Neural cell (in vitro differentiated cells): ENCODE measurements around the gene PLCL2. TPM values are rescaled to one million over a fixed set of nuclear protein-coding genes. Genes with fewer than 3 reads are reported as not detected.

Experiments used
- H2AFZ ChIP-seq: fragments of 200-600, 300-800 bp; sonication (generic), shearing (Covaris generic); 2 replicates; pipeline ENCODE4 v1.6.0; 2014; ENCODE audit warnings: low read depth, mild to moderate bottlenecking, antibody characterized with exemption, low read length, moderate library complexity
- H3F3A ChIP-seq: fragments of 200-600 bp; shearing (Covaris generic); 2 replicates; pipeline ENCODE4 v1.6.1; 2016; ENCODE audit warnings: mild to moderate bottlenecking, moderate library complexity, mixed read lengths, antibody characterized with exemption, low read length; ENCODE audit not compliant: insufficient read depth, poor library complexity, severe bottlenecking
- H3K27ac ChIP-seq: fragments of 200-600, 300-800 bp; sonication (generic), shearing (Covaris generic); 2 replicates; pipeline ENCODE4 v1.5.1; 2014; ENCODE audit warnings: mild to moderate bottlenecking, low read length, moderate library complexity
- H3K27me3 ChIP-seq: fragments of 300-800, 200-600 bp; sonication (generic), shearing (Covaris generic); 2 replicates; pipeline ENCODE4 v1.6.0; 2014; ENCODE audit warnings: mild to moderate bottlenecking, low read depth, low read length, moderate library complexity; ENCODE audit not compliant: insufficient read depth
- H3K36me3 ChIP-seq: fragments of 300-800, 200-600 bp; sonication (generic), shearing (Covaris generic); 2 replicates; pipeline ENCODE4 v1.5.1; 2014; ENCODE audit warnings: mild to moderate bottlenecking, antibody characterized with exemption, low read length, moderate library complexity; ENCODE audit not compliant: insufficient read depth
- H3K4me2 ChIP-seq: fragments of 300-800, 200-600 bp; sonication (generic), shearing (Covaris generic); 2 replicates; pipeline ENCODE4 v1.6.0; 2014; ENCODE audit warnings: mild to moderate bottlenecking, low read length
- H3K4me3 ChIP-seq: fragments of 300-800, 200-600 bp; sonication (generic), shearing (Covaris generic); 2 replicates; pipeline ENCODE4 v1.5.1; 2014; ENCODE audit warnings: mild to moderate bottlenecking, low read length, moderate library complexity
- H3K79me2 ChIP-seq: fragments of 200-600 bp; shearing (Covaris generic); replicated peaks from 2 replicates; pipeline ENCODE4 v1.6.0; 2014; ENCODE audit warnings: mild to moderate bottlenecking, low read length, moderate library complexity; ENCODE audit not compliant: insufficient read depth
- H3K9ac ChIP-seq: fragments of 300-800, 200-600 bp; sonication (generic), shearing (Covaris generic); 2 replicates; pipeline ENCODE4 v1.6.1; 2016; ENCODE audit warnings: mild to moderate bottlenecking, low read length, mixed read lengths
- H3K9me2 ChIP-seq: fragments of 200-600 bp; shearing (Covaris generic); 2 replicates; pipeline ENCODE4 v1.6.1; 2016; ENCODE audit warnings: mild to moderate bottlenecking, low read length, mixed read lengths; ENCODE audit not compliant: insufficient read depth
- H3K9me3 ChIP-seq: fragments of 200-600, 300-800 bp; sonication (generic), shearing (Covaris generic); 2 replicates; pipeline ENCODE4 v1.6.1; 2016; ENCODE audit warnings: mild to moderate bottlenecking, mixed run types, low read length, moderate library complexity, mixed read lengths
- H4K20me1 ChIP-seq: fragments of 200-600 bp; shearing (Covaris generic); 2 replicates; pipeline ENCODE4 v1.6.1; 2016; ENCODE audit warnings: mild to moderate bottlenecking, mixed run types; ENCODE audit not compliant: insufficient read depth
- CTCF ChIP-seq: fragments of 450-650 bp; IDR thresholded peaks from 2 replicates; pipeline ENCODE4 v1.5.1; 2014; ENCODE audit warnings: antibody characterized with exemption, mild to moderate bottlenecking, moderate library complexity; ENCODE audit not compliant: poor library complexity, severe bottlenecking
- EP300 ChIP-seq: fragments of 450-650 bp; conservative IDR thresholded peaks from 2 replicates; pipeline ENCODE4 v1.6.1; 2014; ENCODE audit warnings: antibody characterized with exemption, mild to moderate bottlenecking, moderate library complexity; ENCODE audit not compliant: poor library complexity, severe bottlenecking
- EZH2 ChIP-seq: fragments of 200-600, 300-800 bp; shearing (Covaris generic), sonication (generic); IDR thresholded peaks from 2 replicates; pipeline ENCODE4 v1.6.1; 2014; ENCODE audit warnings: antibody characterized with exemption, low read length, borderline replicate concordance, mild to moderate bottlenecking; ENCODE audit not compliant: insufficient read depth, poor library complexity, severe bottlenecking
- MXI1 ChIP-seq: fragments of 450-650 bp; conservative IDR thresholded peaks from 2 replicates; pipeline ENCODE4 v1.6.1; 2014; ENCODE audit warnings: antibody characterized with exemption, mild to moderate bottlenecking; ENCODE audit not compliant: poor library complexity, severe bottlenecking
- POLR2AphosphoS5 ChIP-seq: IDR thresholded peaks from 2 replicates; pipeline ENCODE4 v1.6.1; 2012
- RAD21 ChIP-seq: fragments of 450-650 bp; conservative IDR thresholded peaks from 2 replicates; pipeline ENCODE4 v1.6.1; 2014; ENCODE audit warnings: antibody characterized with exemption, mild to moderate bottlenecking, moderate library complexity
- REST ChIP-seq: IDR thresholded peaks from 2 replicates; pipeline ENCODE4 v1.6.1; 2012; ENCODE audit warnings: borderline replicate concordance
- SMC3 ChIP-seq: fragments of 450-650 bp; conservative IDR thresholded peaks from 2 replicates; pipeline ENCODE4 v1.6.1; 2014; ENCODE audit warnings: antibody characterized with exemption, mild to moderate bottlenecking, moderate library complexity; ENCODE audit not compliant: poor library complexity
- TAF1 ChIP-seq: IDR thresholded peaks from 2 replicates; pipeline ENCODE4 v1.6.1; 2012; ENCODE audit warnings: low read depth
- polyA plus RNA-seq: library from polyadenylated mRNA; depleted of rRNA; stranded (reverse); fragments of >200 nt; gene quantifications from 2 replicates; pipeline ENCODE4 v1.2.3, GENCODE V29; 2014

Gene PLCL2
- polyA plus RNA-seq, 1 donor from 2014 or later, result 69.8 TPM

- Histone ChIP-seq H3K36me3 (no peaks in the 10 kb centered on the region), H3K27me3 (no peaks in the 10 kb centered on the region), H2AFZ (no peak overlapping the region), H3K27ac (no peak overlapping the region), H3K9me3 (no peaks in the 10 kb centered on the region), H3F3A (no peaks in the 10 kb centered on the region), H3K4me3 (no peak overlapping the region), H3K9me2 (no peaks in the 10 kb centered on the region), H3K4me2 (no peak overlapping the region), H3K9ac (no peak overlapping the region), H4K20me1 (no peaks in the 10 kb centered on the region), H3K79me2 (no peaks in the 10 kb centered on the region)
- TF ChIP-seq TAF1, result no peak
These were observed 47.2 kb upstream of the PLCL2 start for GRCh38 chr3:16837602-16838001.

DNA sequence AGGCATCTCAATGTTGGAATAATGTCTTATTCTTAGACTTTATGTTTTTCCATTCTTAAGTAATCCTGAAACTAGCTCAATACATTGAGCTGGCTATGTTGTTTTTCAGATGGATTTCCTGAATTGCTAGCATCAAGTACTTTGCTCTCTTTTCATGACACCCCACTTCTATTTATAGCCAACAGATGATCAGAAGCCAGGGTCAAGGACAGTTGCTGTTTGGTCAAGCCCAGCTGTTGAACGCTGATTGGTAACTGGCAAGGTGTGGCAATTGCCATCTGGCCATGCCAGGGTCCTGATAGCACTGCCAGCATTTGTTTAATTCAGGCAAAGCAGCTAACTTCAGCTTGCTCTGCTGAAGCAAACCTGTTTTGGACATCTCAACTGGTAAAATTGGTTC is 46.2 kb upstream of the PLCL2 start:
- H3K9me2 ChIP-seq, result no peaks in the 10 kb centered on the region
- TF ChIP-seq EP300 (no peak), TAF1 (no peak), REST (no peak), SMC3 (no peak), EZH2 (no peak), CTCF (no peak), POLR2AphosphoS5 (no peak), MXI1 (no peak), RAD21 (no peak)

More for the DNA sequence above, 46.2 kb upstream of the PLCL2 start:
- H3K27me3 ChIP-seq, result no peaks in the 10 kb centered on the region
- no peaks in the 10 kb centered on the region for H3K36me3 ChIP-seq
- H4K20me1 ChIP-seq, result no peaks in the 10 kb centered on the region
- no peaks in the 10 kb centered on the region for H3K9me3 ChIP-seq
- H3K27ac ChIP-seq, result no peak overlapping the region
- H3F3A ChIP-seq, result no peaks in the 10 kb centered on the region
- no peak overlapping the region for H3K4me2 ChIP-seq
- no peaks in the 10 kb centered on the region for H3K79me2 ChIP-seq
- no peak overlapping the region for H3K9ac ChIP-seq
- no peak overlapping the region for H3K4me3 ChIP-seq
- H2AFZ ChIP-seq, result no peak overlapping the region
